PC-3 (cell line): ENCODE measurements around the gene TUBA1A. TPM values are rescaled to one million over a fixed set of nuclear protein-coding genes. Genes with fewer than 3 reads are reported as not detected.

Experiments
- ATAC-seq: fragments of 200-7000 bp; cut with Tn5 transposase; 2 replicates; pipeline ENCODE4 v1.9.1; 2020; ENCODE audit warnings: mild to moderate bottlenecking, moderate library complexity
- BruUV-seq: library from RNA; stranded (reverse); fragments of 400-500 nt; replicated peaks from 2 replicates; lab custom pipeline; 2021; lab: Mats Ljungman, UMichigan
- CTCF ChIA-PET: fragments of 300-600 bp; sonication (Branson Sonifier 250); formaldehyde crosslinking; loops from one replicate; lab custom pipeline; 2022; ENCODE audit warnings: antibody characterized with exemption; lab: Charles Lee
- POLR2A ChIA-PET: fragments of 300-600 bp; sonication (Branson Sonifier 250); formaldehyde crosslinking; loops from one replicate; lab custom pipeline; 2022; ENCODE audit warnings: antibody characterized with exemption; ENCODE audit not compliant: unreplicated experiment; lab: Charles Lee
- DNase-seq: peaks from one replicate; pipeline ENCODE4 v3.0.0-alpha.2; 2015
- H2AFZ ChIP-seq: fragments of 300-600 bp; sonication (generic); 2 replicates; pipeline ENCODE4 v1.6.0; 2016; ENCODE audit warnings: antibody characterized with exemption, low read length
- H3F3A ChIP-seq: fragments of 300-600 bp; sonication (generic); one replicate; pipeline ENCODE4 v1.6.0; 2017; ENCODE audit warnings: antibody characterized with exemption, low read length, control low read depth, mild to moderate bottlenecking; ENCODE audit not compliant: unreplicated experiment
- H3K27ac ChIP-seq: fragments of 300-600 bp; sonication (generic); 2 replicates; pipeline ENCODE4 v1.5.1; 2016; ENCODE audit warnings: mild to moderate bottlenecking, low read length
- H3K27me3 ChIP-seq: fragments of 300-600 bp; sonication (generic); 2 replicates; pipeline ENCODE4 v1.6.1; 2016; ENCODE audit warnings: low read length, mixed read lengths
- H3K36me3 ChIP-seq: fragments of 300-600 bp; sonication (generic); 2 replicates; pipeline ENCODE4 v1.6.1; 2016; ENCODE audit warnings: low read depth, mixed run types, low read length, mixed read lengths
- H3K4me1 ChIP-seq: fragments of 300-600 bp; sonication (generic); 2 replicates; pipeline ENCODE4 v1.5.1; 2016; ENCODE audit warnings: low read length; ENCODE audit not compliant: insufficient read depth
- H3K4me2 ChIP-seq: fragments of 300-600 bp; sonication (generic); 2 replicates; pipeline ENCODE4 v1.6.0; 2016; ENCODE audit warnings: low read length
- H3K4me3 ChIP-seq: fragments of 300-600 bp; sonication (generic); 2 replicates; pipeline ENCODE4 v1.5.1; 2016; ENCODE audit warnings: mild to moderate bottlenecking, low read length, mixed read lengths
- H3K79me2 ChIP-seq: fragments of 300-600 bp; sonication (generic); 2 replicates; pipeline ENCODE4 v1.6.1; 2017; ENCODE audit warnings: low read length, mixed read lengths
- H3K9ac ChIP-seq: fragments of 300-600 bp; sonication (generic); 2 replicates; pipeline ENCODE4 v1.6.0; 2016; ENCODE audit warnings: mild to moderate bottlenecking, low read length
- H3K9me2 ChIP-seq: fragments of 300-600 bp; sonication (generic); replicated peaks from 2 replicates; pipeline ENCODE4 v1.6.1; 2016; ENCODE audit warnings: mixed run types, low read length, mixed read lengths
- H3K9me3 ChIP-seq: fragments of 300-600 bp; sonication (generic); 2 replicates; pipeline ENCODE4 v1.6.1; 2016; ENCODE audit warnings: low read length, mixed read lengths
- H4K20me1 ChIP-seq: fragments of 300-600 bp; sonication (generic); 2 replicates; pipeline ENCODE4 v1.6.1; 2016; ENCODE audit warnings: low read length, mixed read lengths
- CTCF ChIP-seq: fragments of 300-600 bp; sonication (generic); conservative IDR thresholded peaks from 2 replicates; pipeline ENCODE4 v1.5.1; 2017; ENCODE audit warnings: antibody characterized with exemption, low read depth, mild to moderate bottlenecking, low read length
- EZH2 ChIP-seq: fragments of 300-600 bp; sonication (generic); IDR thresholded peaks from one replicate; pipeline ENCODE4 v1.6.1; 2017; ENCODE audit warnings: antibody characterized with exemption, mild to moderate bottlenecking, low read length; ENCODE audit not compliant: unreplicated experiment
- EZH2phosphoT487 ChIP-seq: fragments of 300-600 bp; sonication (generic); IDR thresholded peaks from 2 replicates; pipeline ENCODE4 v1.6.1; 2018; ENCODE audit warnings: mild to moderate bottlenecking, antibody characterized with exemption, low read length, borderline replicate concordance
- intact Hi-C: fragments of 100-400 bp; cut with micrococcal nuclease; formaldehyde crosslinking; loops from 2 replicates; pipeline ENCODE4 v1.9.0; 2023
- total RNA-seq: library from RNA; depleted of rRNA; stranded (reverse); fragments of >200 nt; gene quantifications from 2 replicates; pipeline ENCODE4 v1.2.3, GENCODE V29; 2014

Gene TUBA1A
- total RNA-seq, 1 experiment from 2014 or later: 46.9 TPM

GRCh38 chr12:49223590-49224369 is 34.9 kb upstream of the TUBA1A start:
- Histone ChIP-seq H3K79me2 (no peaks in the 10 kb centered on the region), H3K4me1 (peaks cover 7% of the 10 kb centered on the region; the same call in 1 of the 2 replicates), H3K9ac (no peak overlapping the region), H2AFZ (no peak overlapping the region), H4K20me1 (no peaks in the 10 kb centered on the region), H3K4me3 (no peak overlapping the region), H3K9me2 (no peaks in the 10 kb centered on the region), H3F3A (no peaks in the 10 kb centered on the region), H3K27me3 (no peaks in the 10 kb centered on the region), H3K27ac (no peak overlapping the region), H3K36me3 (no peaks in the 10 kb centered on the region), H3K4me2 (no peak overlapping the region), H3K9me3 (no peaks in the 10 kb centered on the region)
- ChIA-PET CTCF (no interaction called here), POLR2A (interaction anchor here (0.6 to 0.7 kb wide), 2 partner anchors 9 to 48 kb away, joined by 3 read pairs; no protein-coding TSS in a partner anchor)
- no peak for TF ChIP-seq EZH2
- no peak for TF ChIP-seq EZH2phosphoT487
- no peak for TF ChIP-seq CTCF
- no peak for ATAC-seq
- intact Hi-C loops: no loop called here
- no peak for DNase-seq
- BruUV-seq: no TSS peak

GRCh38 chr12:49223122-49223521 is 34.2 kb upstream of the TUBA1A start:
- TF ChIP-seq EZH2 (no peak), EZH2phosphoT487 (no peak), CTCF (no peak)
- H3K27me3 ChIP-seq: no peaks in the 10 kb centered on the region
- H4K20me1 ChIP-seq: no peaks in the 10 kb centered on the region
- intact Hi-C loops: no loop called here
- H3K4me2 ChIP-seq: no peak overlapping the region
- H2AFZ ChIP-seq: peak overlapping the region; percentile 40; the same call in 1 of the 2 replicates
- ATAC-seq: no peak
- no TSS peak for BruUV-seq
- no peaks in the 10 kb centered on the region for H3K79me2 ChIP-seq
- no peaks in the 10 kb centered on the region for H3K9me2 ChIP-seq
- ChIA-PET POLR2A (interaction anchor here (0.6 to 0.7 kb wide), 2 partner anchors 8 to 47 kb away, joined by 3 read pairs; no protein-coding TSS in a partner anchor), CTCF (no interaction called here)
- no peaks in the 10 kb centered on the region for H3F3A ChIP-seq
- DNase-seq: no peak
- H3K27ac ChIP-seq: no peak overlapping the region
- H3K9me3 ChIP-seq: no peaks in the 10 kb centered on the region
- H3K4me3 ChIP-seq: no peak overlapping the region
- H3K4me1 ChIP-seq: peaks cover 7% of the 10 kb centered on the region; the same call in 1 of the 2 replicates
- H3K36me3 ChIP-seq: no peaks in the 10 kb centered on the region
- no peak overlapping the region for H3K9ac ChIP-seq

- Histone ChIP-seq H3K36me3 (no peaks in the 10 kb centered on the region), H4K20me1 (no peaks in the 10 kb centered on the region), H3K9ac (no peak overlapping the region), H3K79me2 (no peaks in the 10 kb centered on the region), H3K4me3 (no peak overlapping the region), H3K27ac (no peak overlapping the region), H2AFZ (no peak overlapping the region), H3K27me3 (no peaks in the 10 kb centered on the region), H3F3A (no peaks in the 10 kb centered on the region), H3K4me2 (no peak overlapping the region), H3K4me1 (peaks cover 7% of the 10 kb centered on the region; the same call in 1 of the 2 replicates), H3K9me3 (no peaks in the 10 kb centered on the region), H3K9me2 (no peaks in the 10 kb centered on the region)
- ChIA-PET POLR2A (no interaction called here), CTCF (no interaction called here)
- no peak for TF ChIP-seq EZH2
- no peak for TF ChIP-seq CTCF
- TF ChIP-seq EZH2phosphoT487: no peak
- no TSS peak for BruUV-seq
- intact Hi-C loops: no loop called here
- ATAC-seq (no peak), DNase-seq (no peak)
Measured at GRCh38 chr12:49220972-49221371, 32.1 kb upstream of the TUBA1A start.
